AG09319 (cell line): ENCODE results near the gene SRCAP.

Experiments used
- DNase-seq: peaks from one replicate; pipeline ENCODE4 v3.0.0-alpha.2; 2010; ENCODE audit warnings: low read depth; ENCODE audit errors: extremely low read depth
- TF ChIP-seq, protein P1 (sequence below): IDR thresholded peaks from 2 replicates; pipeline ENCODE4 v1.5.1; 2011; ENCODE audit warnings: low read depth, mild to moderate bottlenecking, inconsistent platforms, low read length, moderate library complexity

Gene SRCAP

DNA sequence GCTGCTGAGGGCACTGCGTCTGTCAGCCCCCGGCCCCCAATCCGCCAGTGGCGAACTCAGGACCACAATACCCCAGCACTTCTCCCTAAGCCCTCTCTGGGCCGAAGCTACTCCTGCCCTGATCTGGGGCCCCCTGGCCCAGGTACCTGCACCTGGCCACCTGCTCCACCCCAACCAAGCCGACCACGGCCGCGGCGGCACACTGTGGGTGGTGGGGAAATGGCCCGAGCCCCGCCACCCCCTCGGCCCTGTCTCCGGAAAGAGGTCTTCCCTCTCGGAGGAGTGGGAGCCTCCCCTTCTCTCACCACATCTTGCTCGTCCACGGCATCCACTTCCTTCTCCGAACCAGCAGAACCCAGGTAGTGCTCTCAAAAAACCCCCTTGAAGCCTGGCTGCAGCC is 44.1 kb upstream of the SRCAP start:
- TF ChIP-seq, protein P1, sequence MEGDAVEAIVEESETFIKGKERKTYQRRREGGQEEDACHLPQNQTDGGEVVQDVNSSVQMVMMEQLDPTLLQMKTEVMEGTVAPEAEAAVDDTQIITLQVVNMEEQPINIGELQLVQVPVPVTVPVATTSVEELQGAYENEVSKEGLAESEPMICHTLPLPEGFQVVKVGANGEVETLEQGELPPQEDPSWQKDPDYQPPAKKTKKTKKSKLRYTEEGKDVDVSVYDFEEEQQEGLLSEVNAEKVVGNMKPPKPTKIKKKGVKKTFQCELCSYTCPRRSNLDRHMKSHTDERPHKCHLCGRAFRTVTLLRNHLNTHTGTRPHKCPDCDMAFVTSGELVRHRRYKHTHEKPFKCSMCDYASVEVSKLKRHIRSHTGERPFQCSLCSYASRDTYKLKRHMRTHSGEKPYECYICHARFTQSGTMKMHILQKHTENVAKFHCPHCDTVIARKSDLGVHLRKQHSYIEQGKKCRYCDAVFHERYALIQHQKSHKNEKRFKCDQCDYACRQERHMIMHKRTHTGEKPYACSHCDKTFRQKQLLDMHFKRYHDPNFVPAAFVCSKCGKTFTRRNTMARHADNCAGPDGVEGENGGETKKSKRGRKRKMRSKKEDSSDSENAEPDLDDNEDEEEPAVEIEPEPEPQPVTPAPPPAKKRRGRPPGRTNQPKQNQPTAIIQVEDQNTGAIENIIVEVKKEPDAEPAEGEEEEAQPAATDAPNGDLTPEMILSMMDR = no peak
- no peak for DNase-seq

DNA sequence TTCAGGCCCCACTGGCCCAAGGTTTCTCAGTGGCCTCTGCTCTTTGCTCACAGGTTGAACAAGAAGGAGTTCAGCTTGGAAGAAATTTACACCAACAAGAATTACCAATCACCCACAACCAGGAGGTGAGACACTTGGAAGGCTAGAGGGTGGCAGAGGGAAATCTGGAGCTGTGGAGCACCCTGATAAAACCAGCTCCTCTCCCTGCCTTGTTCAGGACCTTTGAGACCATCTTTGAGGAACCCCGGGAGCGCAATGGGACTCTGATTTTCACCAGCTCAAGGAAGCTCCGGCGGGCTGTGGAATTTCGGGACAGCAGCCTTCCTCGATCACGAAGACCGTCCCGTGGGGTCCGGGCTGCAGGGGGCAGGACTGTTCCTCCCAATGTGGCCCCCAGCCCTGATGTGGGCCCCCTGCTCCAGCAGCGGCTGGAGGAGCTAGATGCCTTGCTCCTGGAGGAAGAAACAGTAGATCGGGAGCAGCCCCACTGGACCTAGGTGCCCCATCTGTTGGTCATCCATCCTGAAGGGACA is 43.1 kb upstream of the SRCAP start:
- TF ChIP-seq, protein P1 = no peak

GRCh38 chr16:30656388-30656787 is 42.6 kb upstream of the SRCAP start:
- DNase-seq = no peak
- TF ChIP-seq, protein P1 = no peak

More for the DNA sequence above, 43.1 kb upstream of the SRCAP start:
- DNase-seq = no peak

GRCh38 chr16:30656974-30657865 is 41.8 kb upstream of the SRCAP start:
- no peak for DNase-seq
- TF ChIP-seq, protein P1 = no peak

GRCh38 chr16:30657866-30658730 is 40.9 kb upstream of the SRCAP start, which contains the start of gene FBRS:
TSS of gene FBRS (plus strand) at chr16:30658431. CDS start at chr16:30659519, 1,088 bp downstream.
- DNase-seq = peak; percentile 100
- TF ChIP-seq, protein P1 = peak; percentile 68

- peak; percentile 96 for DNase-seq
Measured at GRCh38 chr16:30658731-30659506, 40.1 kb upstream of the SRCAP start.

More at GRCh38 chr16:30658731-30659506, 40.1 kb upstream of the SRCAP start:
- TF ChIP-seq, protein P1 = no peak
